OCI-LY7 (cell line): ENCODE data around the gene TNFRSF1A. TPM values are rescaled to one million over a fixed set of nuclear protein-coding genes. Genes with fewer than 3 reads are reported as not detected.

Source experiments
- BruUV-seq: library from RNA; stranded (reverse); fragments of 400-500 nt; replicated peaks from 2 replicates; lab custom pipeline; 2021; lab: Mats Ljungman, UMichigan
- CTCF ChIA-PET: fragments of 300-600 bp; sonication (Branson Sonifier 250); formaldehyde crosslinking; loops from one replicate; lab custom pipeline; 2022; ENCODE audit warnings: antibody characterized with exemption; ENCODE audit not compliant: unreplicated experiment; lab: Charles Lee
- POLR2A ChIA-PET: fragments of 300-600 bp; sonication (Branson Sonifier 250); formaldehyde crosslinking; loops from one replicate; lab custom pipeline; 2022; ENCODE audit warnings: antibody characterized with exemption; lab: Charles Lee
- DNase-seq: peaks from one replicate; pipeline ENCODE4 v3.0.0-alpha.2; 2015; ENCODE audit warnings: low spot score
- H2AFZ ChIP-seq: fragments of 200-600 bp; sonication (generic), shearing (Covaris generic); 2 replicates; pipeline ENCODE4 v1.6.1; 2014; ENCODE audit warnings: mild to moderate bottlenecking, antibody characterized with exemption, low read length, moderate library complexity
- H3K27ac ChIP-seq: fragments of 200-600 bp; sonication (generic); 2 replicates; pipeline ENCODE4 v1.5.1; 2014; ENCODE audit warnings: mixed run types, low read depth, mild to moderate bottlenecking, moderate library complexity, low read length, inconsistent platforms; ENCODE audit not compliant: poor library complexity, severe bottlenecking
- H3K36me3 ChIP-seq: fragments of 200-600 bp; sonication (generic); 2 replicates; pipeline ENCODE4 v1.6.1; 2014; ENCODE audit warnings: mild to moderate bottlenecking, antibody characterized with exemption, low read length, moderate library complexity, mixed read lengths; ENCODE audit not compliant: insufficient read depth
- H3K4me1 ChIP-seq: fragments of 200-600 bp; sonication (generic); 2 replicates; pipeline ENCODE4 v1.5.1; 2014; ENCODE audit warnings: mild to moderate bottlenecking, low read length; ENCODE audit not compliant: insufficient read depth, poor library complexity, severe bottlenecking
- H3K4me2 ChIP-seq: fragments of 200-600 bp; sonication (generic); 2 replicates; pipeline ENCODE4 v1.6.1; 2014; ENCODE audit warnings: mild to moderate bottlenecking, low read length
- H3K4me3 ChIP-seq: fragments of 200-600 bp; sonication (generic); 2 replicates; pipeline ENCODE4 v1.5.1; 2014; ENCODE audit warnings: mild to moderate bottlenecking, low read depth, low read length; ENCODE audit not compliant: poor library complexity, severe bottlenecking
- H3K79me2 ChIP-seq: fragments of 200-600 bp; sonication (generic); 2 replicates; pipeline ENCODE4 v1.6.1; 2016; ENCODE audit warnings: low read depth, mild to moderate bottlenecking, low read length, moderate library complexity, mixed read lengths; ENCODE audit not compliant: insufficient read depth
- H3K9me2 ChIP-seq: fragments of 200-600 bp; sonication (generic); 2 replicates; pipeline ENCODE4 v1.6.1; 2016; ENCODE audit warnings: mild to moderate bottlenecking, low read length, mixed read lengths; ENCODE audit not compliant: insufficient read depth
- H3K9me3 ChIP-seq: fragments of 200-600 bp; sonication (generic); 2 replicates; pipeline ENCODE4 v1.6.1; 2014; ENCODE audit warnings: mild to moderate bottlenecking, mixed run types, low read length, mixed read lengths
- H4K20me1 ChIP-seq: fragments of 200-600 bp; sonication (generic); 2 replicates; pipeline ENCODE4 v1.6.1; 2014; ENCODE audit warnings: mild to moderate bottlenecking, antibody characterized with exemption, low read length, moderate library complexity, mixed read lengths; ENCODE audit not compliant: insufficient read depth
- CTCF ChIP-seq: fragments of 200-600 bp; sonication (generic); conservative IDR thresholded peaks from 2 replicates; pipeline ENCODE4 v1.5.1; 2014; ENCODE audit warnings: mild to moderate bottlenecking, antibody characterized with exemption, low read length, moderate library complexity, mixed read lengths
- EZH2phosphoT487 ChIP-seq: fragments of 200-600 bp; sonication (generic); IDR thresholded peaks from 2 replicates; pipeline ENCODE4 v1.6.1; 2018; ENCODE audit warnings: low read depth, borderline replicate concordance, mild to moderate bottlenecking, mixed run types, antibody characterized with exemption, low read length, moderate library complexity, mixed read lengths
- intact Hi-C: fragments of 100-400 bp; cut with micrococcal nuclease; formaldehyde crosslinking; loops from one replicate; pipeline ENCODE4 v1.10.0; 2022; ENCODE audit not compliant: unreplicated experiment
- total RNA-seq, 2 experiments: library from RNA; depleted of rRNA in 1 of 2; stranded (reverse); fragments of >200 nt in 1 of 2; shearing (Covaris generic) in 1 of 2; gene quantifications; 2 replicates each; pipeline ENCODE4 v1.2.3, GENCODE V29; 2014 to 2022

Gene TNFRSF1A
- total RNA-seq, 2 experiments from 2014 or later, result 37.3 to 50.9 TPM

- Histone ChIP-seq H3K4me2 (no peak overlapping the region), H3K4me3 (no peak overlapping the region), H3K4me1 (peaks cover 24% of the 10 kb centered on the region), H2AFZ (no peak overlapping the region), H3K9me2 (no peaks in the 10 kb centered on the region), H4K20me1 (no peaks in the 10 kb centered on the region), H3K79me2 (no peaks in the 10 kb centered on the region), H3K9me3 (no peaks in the 10 kb centered on the region), H3K36me3 (no peaks in the 10 kb centered on the region), H3K27ac (no peak overlapping the region)
- ChIA-PET CTCF (interaction anchor here (1.0 kb wide), 1 partner anchor 16 kb away, joined by 3 read pairs; no protein-coding TSS in a partner anchor), POLR2A (interaction anchor here (1.5 kb wide), 1 partner anchor 9 kb away, joined by 3 read pairs; no protein-coding TSS in a partner anchor)
- TF ChIP-seq EZH2phosphoT487 (no peak), CTCF (no peak)
- intact Hi-C loops, result no loop called here
- DNase-seq, result no peak
- no TSS peak for BruUV-seq
Measured at GRCh38 chr12:6372403-6373003, 30.6 kb upstream of the TNFRSF1A start.

GRCh38 chr12:6370994-6371754 is 29.3 kb upstream of the TNFRSF1A start:
- TF ChIP-seq CTCF (no peak), EZH2phosphoT487 (no peak)
- H2AFZ ChIP-seq, result no peak overlapping the region
- no peaks in the 10 kb centered on the region for H3K36me3 ChIP-seq
- H3K4me2 ChIP-seq, result no peak overlapping the region
- DNase-seq, result no peak
- CTCF ChIA-PET, result interaction anchor here (0.7 kb wide), 1 partner anchor 39 kb away, joined by 3 read pairs; no protein-coding TSS in a partner anchor
- no peaks in the 10 kb centered on the region for H3K9me2 ChIP-seq
- BruUV-seq, result no TSS peak
- H3K4me3 ChIP-seq, result no peak overlapping the region
- intact Hi-C loops, result no loop called here
- no peaks in the 10 kb centered on the region for H4K20me1 ChIP-seq
- no peaks in the 10 kb centered on the region for H3K9me3 ChIP-seq
- H3K4me1 ChIP-seq, result peaks cover 20% of the 10 kb centered on the region
- H3K79me2 ChIP-seq, result no peaks in the 10 kb centered on the region
- POLR2A ChIA-PET, result no interaction called here
- H3K27ac ChIP-seq, result no peak overlapping the region

GRCh38 chr12:6370576-6370935 is 28.7 kb upstream of the TNFRSF1A start:
- no peak overlapping the region for H3K4me2 ChIP-seq
- no peak for DNase-seq
- no peaks in the 10 kb centered on the region for H3K9me3 ChIP-seq
- H3K4me1 ChIP-seq, result peaks cover 20% of the 10 kb centered on the region
- no peak overlapping the region for H3K4me3 ChIP-seq
- ChIA-PET POLR2A (no interaction called here), CTCF (interaction anchor here (0.7 kb wide), 1 partner anchor 38 kb away, joined by 3 read pairs; no protein-coding TSS in a partner anchor)
- no peak overlapping the region for H2AFZ ChIP-seq
- no peak for TF ChIP-seq EZH2phosphoT487
- TF ChIP-seq CTCF, result no peak
- H3K79me2 ChIP-seq, result no peaks in the 10 kb centered on the region
- H3K9me2 ChIP-seq, result no peaks in the 10 kb centered on the region
- intact Hi-C loops, result no loop called here
- no peak overlapping the region for H3K27ac ChIP-seq
- BruUV-seq, result no TSS peak
- no peaks in the 10 kb centered on the region for H3K36me3 ChIP-seq
- no peaks in the 10 kb centered on the region for H4K20me1 ChIP-seq
